H1 (cell line): ENCODE data around the gene NEUROD4. TPM values are rescaled to one million over a fixed set of nuclear protein-coding genes. Genes with fewer than 3 reads are reported as not detected.

ENCODE experiments used
- CTCF ChIA-PET: fragments of 300-600 bp; sonication (Branson Sonifier 250); formaldehyde crosslinking; loops from one replicate; lab custom pipeline; 2021; ENCODE audit not compliant: partially characterized antibody; lab: Charles Lee
- POLR2A ChIA-PET: fragments of 300-600 bp; sonication (Branson Sonifier 250); formaldehyde crosslinking; loops from one replicate; lab custom pipeline; 2021; ENCODE audit warnings: inconsistent platforms; ENCODE audit not compliant: partially characterized antibody; lab: Charles Lee
- DNase-seq, 2 experiments: peaks; one replicate each; pipeline versions ENCODE4 v3.0.0 to v3.0.0-alpha.2; 2010 to 2022; ENCODE audit warnings: low spot score in 2 of 2, low read depth in 1 of 2, mixed read lengths in 1 of 2
- FAIRE-seq: peaks from 2 replicates; lab custom pipeline; 2011; peaks lifted over from hg19 to GRCh38; lab: Jason Lieb, UNC
- H2AFZ ChIP-seq: 2 replicates; pipeline ENCODE4 v1.8.1; 2012; ENCODE audit warnings: low read length, inconsistent platforms
- H2AK5ac ChIP-seq: 2 replicates; pipeline ENCODE4 v1.6.1; 2013; ENCODE audit warnings: low read depth, low read length
- H2BK120ac ChIP-seq: replicated peaks from 2 replicates; pipeline ENCODE3; 2013; ENCODE audit warnings: low read depth, low read length, inconsistent platforms
- H2BK12ac ChIP-seq: 2 replicates; pipeline ENCODE4 v1.6.1; 2013; ENCODE audit warnings: low read depth, low read length
- H2BK15ac ChIP-seq: 2 replicates; pipeline ENCODE4 v1.6.1; 2013; ENCODE audit warnings: low read length
- H2BK20ac ChIP-seq: 2 replicates; pipeline ENCODE4 v1.6.1; 2013; ENCODE audit warnings: low read length
- H2BK5ac ChIP-seq: 2 replicates; pipeline ENCODE4 v1.6.1; 2013; ENCODE audit warnings: low read depth, low read length
- H3K14ac ChIP-seq: 2 replicates; pipeline ENCODE4 v1.6.1; 2013; ENCODE audit warnings: inconsistent platforms; ENCODE audit not compliant: insufficient read length
- H3K18ac ChIP-seq: 2 replicates; pipeline ENCODE4 v1.6.1; 2013; ENCODE audit warnings: low read length; ENCODE audit errors: extremely low read depth
- H3K23ac ChIP-seq: 2 replicates; pipeline ENCODE4 v1.6.1; 2013; ENCODE audit warnings: inconsistent platforms; ENCODE audit not compliant: insufficient read length
- H3K23me2 ChIP-seq: 2 replicates; pipeline ENCODE4 v1.6.1; 2013; ENCODE audit warnings: low read depth, low read length
- H3K27ac ChIP-seq: 2 replicates; pipeline ENCODE4 v1.6.1; 2011; ENCODE audit warnings: low read depth, low read length, inconsistent platforms
- H3K27me3 ChIP-seq, 4 experiments: replicated peaks in 1 of 4; 1 replicate in 1 of 4; 2 replicates in 3 of 4; pipeline versions ENCODE4 v1.6.1 to v1.8.1; 2011 to 2013; ENCODE audit warnings: low read length in 3 of 4, mild to moderate bottlenecking in 3 of 4, inconsistent platforms in 2 of 4, mixed read lengths in 2 of 4, moderate library complexity in 1 of 4; ENCODE audit not compliant: control insufficient read depth in 3 of 4, insufficient read depth in 3 of 4; ENCODE audit errors: extremely low read depth in 1 of 4
- H3K36me3 ChIP-seq, 4 experiments: 2 replicates each; pipeline versions ENCODE4 v1.6.1 to v1.8.1; 2011 to 2013; ENCODE audit warnings: mild to moderate bottlenecking in 4 of 4, low read length in 3 of 4, moderate library complexity in 2 of 4, control low read depth in 1 of 4, inconsistent platforms in 1 of 4; ENCODE audit not compliant: insufficient read depth in 4 of 4, control insufficient read depth in 2 of 4
- H3K4ac ChIP-seq: replicated peaks from 2 replicates; pipeline ENCODE3; 2013; ENCODE audit warnings: low read length, low read depth, mixed read lengths, inconsistent platforms; ENCODE audit not compliant: insufficient read length
- H3K4me1 ChIP-seq, 4 experiments: replicated peaks in 1 of 4; 1 replicate in 1 of 4; 2 replicates in 3 of 4; pipeline versions ENCODE4 v1.6.1 to v1.8.1; 2011 to 2013; ENCODE audit warnings: low read length in 3 of 4, inconsistent platforms in 2 of 4, mixed read lengths in 1 of 4; ENCODE audit not compliant: insufficient read depth in 4 of 4, control insufficient read depth in 3 of 4
- H3K4me2 ChIP-seq, 2 experiments: 2 replicates each; pipeline versions ENCODE4 v1.6.1 to v1.8.1; 2011 to 2013; ENCODE audit warnings: low read depth in 2 of 2, low read length in 2 of 2, control low read depth in 1 of 2, inconsistent platforms in 1 of 2, mild to moderate bottlenecking in 1 of 2; ENCODE audit not compliant: insufficient read depth in 1 of 2
- H3K4me3 ChIP-seq, 4 experiments: fragments of 200-600, 300-600 bp in 1 of 4; sonication (generic), shearing (Covaris generic), sonication (Bioruptor Twin) in 1 of 4; 2 replicates each; pipeline versions ENCODE4 v1.5.1 to v1.8.1; 2011 to 2016; ENCODE audit warnings: low read length in 4 of 4, low read depth in 3 of 4, control low read depth in 2 of 4, inconsistent platforms in 2 of 4, mild to moderate bottlenecking in 2 of 4, mixed read lengths in 1 of 4, moderate library complexity in 1 of 4; ENCODE audit not compliant: insufficient read depth in 2 of 4; ENCODE audit errors: extremely low read depth in 1 of 4
- H3K56ac ChIP-seq: replicated peaks from 2 replicates; pipeline ENCODE3; 2013; ENCODE audit warnings: low read depth, mild to moderate bottlenecking, mixed read lengths, low read length, inconsistent platforms; ENCODE audit not compliant: insufficient read length
- H3K79me1 ChIP-seq: 2 replicates; pipeline ENCODE4 v1.6.1; 2013; ENCODE audit warnings: low read depth, low read length, control low read depth
- H3K79me2 ChIP-seq, 2 experiments: 2 replicates each; pipeline versions ENCODE4 v1.6.1 to v1.8.1; 2012 to 2013; ENCODE audit warnings: low read length in 2 of 2, mild to moderate bottlenecking in 2 of 2, inconsistent platforms in 1 of 2; ENCODE audit not compliant: insufficient read depth in 2 of 2, control insufficient read depth in 1 of 2
- H3K9ac ChIP-seq, 4 experiments: replicated peaks in 1 of 4; 1 replicate in 1 of 4; 2 replicates in 3 of 4; pipeline versions ENCODE4 v1.6.1 to v1.8.1; 2011 to 2013; ENCODE audit warnings: low read depth in 3 of 4, low read length in 3 of 4, control low read depth in 2 of 4, mild to moderate bottlenecking in 2 of 4, moderate library complexity in 2 of 4, inconsistent platforms in 1 of 4; ENCODE audit errors: extremely low read depth in 1 of 4
- H3K9me3 ChIP-seq, 2 experiments: 2 replicates each; pipeline versions ENCODE4 v1.6.1 to v1.8.1; 2012 to 2013; ENCODE audit warnings: mild to moderate bottlenecking in 2 of 2, moderate library complexity in 2 of 2, control low read depth in 1 of 2, inconsistent platforms in 1 of 2, low read depth in 1 of 2, low read length in 1 of 2, mixed read lengths in 1 of 2; ENCODE audit not compliant: insufficient read depth in 2 of 2
- H4K20me1 ChIP-seq, 2 experiments: replicated peaks in 1 of 2; 2 replicates each; pipeline versions ENCODE3 to v1.8.1; 2011 to 2013; ENCODE audit warnings: inconsistent platforms in 2 of 2, low read length in 2 of 2, mild to moderate bottlenecking in 1 of 2; ENCODE audit not compliant: insufficient read depth in 2 of 2, control insufficient read depth in 1 of 2
- H4K5ac ChIP-seq: 2 replicates; pipeline ENCODE4 v1.6.1; 2013; ENCODE audit warnings: low read length, low read depth, mixed read lengths, inconsistent platforms; ENCODE audit not compliant: insufficient read length
- H4K8ac ChIP-seq: 2 replicates; pipeline ENCODE4 v1.8.0; 2013; ENCODE audit warnings: mild to moderate bottlenecking, moderate library complexity, low read length, inconsistent platforms; ENCODE audit not compliant: insufficient read depth; ENCODE audit errors: extremely low read depth
- H4K91ac ChIP-seq: replicated peaks from 2 replicates; pipeline ENCODE3; 2013; ENCODE audit warnings: low read length, mixed read lengths, inconsistent platforms; ENCODE audit not compliant: insufficient read length
- ATF3 ChIP-seq: IDR thresholded peaks from 2 replicates; pipeline ENCODE4 v1.6.1; 2011; ENCODE audit warnings: low read depth, mild to moderate bottlenecking, low read length; ENCODE audit not compliant: insufficient read depth
- CHD1 ChIP-seq: IDR thresholded peaks from 2 replicates; pipeline ENCODE4 v1.6.1; 2012; ENCODE audit warnings: low read depth, low read length, improper control_type of control experiment
- FOSL1 ChIP-seq: IDR thresholded peaks from 2 replicates; pipeline ENCODE4 v1.6.1; 2011; ENCODE audit warnings: mild to moderate bottlenecking, low read depth, low read length, moderate library complexity; ENCODE audit not compliant: insufficient read depth
- GABPA ChIP-seq: IDR thresholded peaks from 2 replicates; pipeline ENCODE4 v1.6.1; 2011; ENCODE audit warnings: mild to moderate bottlenecking, low read length, moderate library complexity, borderline replicate concordance; ENCODE audit not compliant: insufficient read depth
- KDM1A ChIP-seq: fragments of 200-600, 300-600 bp; sonication (generic); IDR thresholded peaks from 2 replicates; pipeline ENCODE4 v1.7.1; 2016; ENCODE audit warnings: mild to moderate bottlenecking, low read length, borderline replicate concordance
- RAD21 ChIP-seq, 2 experiments: IDR thresholded peaks in 1 of 2; conservative IDR thresholded peaks in 1 of 2; 2 replicates each; pipeline ENCODE4 v1.6.1; 2011; ENCODE audit warnings: low read depth in 2 of 2, low read length in 2 of 2, improper control_type of control experiment in 1 of 2, inconsistent platforms in 1 of 2, mild to moderate bottlenecking in 1 of 2, moderate library complexity in 1 of 2
- whole genome bisulfite sequencing, 2 experiments: shearing (Covaris generic) in 1 of 2; methylation state at CpG; one replicate each; pipeline versions ENCODE4 v1.1.6 to v1.1.7; 2013 to 2015; ENCODE audit warnings: low lambda C conversion rate in 2 of 2, mixed read lengths in 2 of 2, inconsistent platforms in 1 of 2, low coverage in 1 of 2, missing lambda C conversion rate in 1 of 2; ENCODE audit not compliant: insufficient replicate concordance in 2 of 2, insufficient coverage in 1 of 2, insufficient read length in 1 of 2; ENCODE audit errors: extremely low coverage in 1 of 2, missing lambda C conversion rate in 1 of 2; 5-methylcytosine and 5-hydroxymethylcytosine counted together
- polyA plus RNA-seq, 7 experiments: library from polyadenylated mRNA; depleted of rRNA in 3 of 7; stranded (reverse) in 5 of 7; unstranded in 2 of 7; fragments of >200 nt in 5 of 7; fragments of 200-250 nt in 2 of 7; gene quantifications; 1 replicate in 5 of 7; 2 replicates in 1 of 7; 4 replicates in 1 of 7; pipeline versions ENCODE4 v1.2.1 to v1.2.3, GENCODE V29; 2011 to 2013; ENCODE audit warnings: missing spikeins in 2 of 7, mixed read lengths in 2 of 7
- total RNA-seq: library from RNA; stranded (reverse); fragmentation: NEBNext Ultra II Directional; extraction: Animal tissue kit (Norgen Biotek cat#: 25700); gene quantifications from 2 replicates; pipeline ENCODE4 v1.2.1, GENCODE V29; 2021

Gene NEUROD4
- total and polyA plus RNA-seq, 2 of the 8 experiments (the other 6 are each of a cell fraction or from before 2014, with no cell fraction given) = not detected

- Histone ChIP-seq H3K18ac (no peak overlapping the region), H3K27ac (no peak overlapping the region), H3K9ac (no peak overlapping the region), H2BK120ac (no peak overlapping the region), H3K4me1 (peaks cover 0 to 2% (median 0%) of the 10 kb centered on the region in 4 experiments; a peak in 1 of 7 replicates), H3K79me1 (no peaks in the 10 kb centered on the region), H3K4ac (no peak overlapping the region), H3K79me2 (no peaks in the 10 kb centered on the region), H2BK15ac (no peak overlapping the region), H3K36me3 (no peaks in the 10 kb centered on the region), H4K20me1 (no peaks in the 10 kb centered on the region), H2AK5ac (no peak overlapping the region), H2BK12ac (no peak overlapping the region), H3K27me3 (no peaks in the 10 kb centered on the region), H4K5ac (no peak overlapping the region), H4K8ac (no peak overlapping the region), H3K56ac (no peak overlapping the region), H2AFZ (no peak overlapping the region), H3K4me3 (no peak overlapping the region), H3K23ac (no peak overlapping the region), H4K91ac (no peak overlapping the region), H3K23me2 (no peaks in the 10 kb centered on the region), H2BK20ac (no peak overlapping the region), H2BK5ac (no peak overlapping the region), H3K4me2 (no peak overlapping the region), H3K14ac (no peak overlapping the region), H3K9me3 (no peaks in the 10 kb centered on the region)
- TF ChIP-seq KDM1A = no peak
- no peak for TF ChIP-seq CHD1
- no peak for TF ChIP-seq FOSL1
- no peak for TF ChIP-seq ATF3
- TF ChIP-seq GABPA = no peak
- no peak for TF ChIP-seq RAD21 (IDR thresholded peaks at IDR 0.05 in 1 of 2, conservative IDR thresholded peaks at IDR 0.05 in 1 of 2; ENCODE audit: low read depth in 2 of 2, low read length in 2 of 2)
- POLR2A ChIA-PET = no interaction called here
- DNase-seq (no peak), FAIRE-seq (no peak)
- CTCF ChIA-PET = interaction anchor here (2.0 kb wide), 1 partner anchor 35 kb away, joined by 7 read pairs; no protein-coding TSS in a partner anchor
- 93% methylated on average over 5 of the region's 5 CpGs; no CpG with 5 or more reads in 1 of the 2 experiments for WGBS, 2 experiments
These were observed 17.7 kb downstream of the NEUROD4 start for GRCh38 chr12:55037351-55037987.
